Activated naive CD8-positive, alpha-beta T cell treated with anti-CD3 and anti-CD28 coated beads, Interleukin-2, amount 50 U/mL, for 16 hours (primary cell): Measurements from ENCODE around the gene ANO7.

Experiments
- DNase-seq: peaks from one replicate; pipeline ENCODE4 v3.0.0-alpha.2; 2020; ENCODE audit warnings: low read depth, low spot score

The ANO7 gene

GRCh38 chr2:241208058-241208457 is 19.6 kb downstream of the ANO7 start:
- DNase-seq: no peak

DNA sequence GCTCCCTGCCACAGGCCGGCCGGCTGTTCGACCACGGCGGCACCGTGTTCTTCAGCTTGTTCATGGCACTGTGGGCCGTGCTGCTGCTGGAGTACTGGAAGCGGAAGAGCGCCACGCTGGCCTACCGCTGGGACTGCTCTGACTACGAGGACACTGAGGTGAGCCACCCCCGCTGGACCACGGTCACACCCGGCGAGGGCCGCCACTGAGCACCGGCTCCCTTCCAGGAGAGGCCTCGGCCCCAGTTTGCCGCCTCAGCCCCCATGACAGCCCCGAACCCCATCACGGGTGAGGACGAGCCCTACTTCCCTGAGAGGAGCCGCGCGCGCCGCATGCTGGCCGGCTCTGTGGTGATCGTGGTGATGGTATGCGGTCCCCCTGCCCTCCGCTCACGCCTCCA is 20.8 kb downstream of the ANO7 start:
- no peak for DNase-seq

DNA sequence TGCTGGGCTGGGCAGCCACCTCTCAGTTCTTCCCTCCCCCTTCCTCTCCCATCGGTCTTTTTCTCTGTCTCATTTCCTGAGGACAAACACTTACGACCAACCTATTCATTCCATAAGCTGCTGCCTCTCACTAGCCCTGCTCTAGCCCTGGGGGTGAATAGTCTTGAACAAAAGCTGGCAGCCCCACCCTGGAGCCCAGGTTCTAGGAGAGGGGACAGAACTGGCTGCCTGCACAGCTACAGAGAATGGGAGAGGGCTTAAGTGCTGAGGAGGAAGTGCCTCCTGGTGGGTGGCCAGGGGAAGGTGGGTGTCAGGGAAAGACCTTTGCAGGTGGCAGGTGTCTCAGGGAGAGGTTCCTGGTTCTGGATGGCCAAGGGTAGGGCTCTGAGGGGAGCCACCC is 22.8 kb downstream of the ANO7 start:
- DNase-seq: no peak

DNA sequence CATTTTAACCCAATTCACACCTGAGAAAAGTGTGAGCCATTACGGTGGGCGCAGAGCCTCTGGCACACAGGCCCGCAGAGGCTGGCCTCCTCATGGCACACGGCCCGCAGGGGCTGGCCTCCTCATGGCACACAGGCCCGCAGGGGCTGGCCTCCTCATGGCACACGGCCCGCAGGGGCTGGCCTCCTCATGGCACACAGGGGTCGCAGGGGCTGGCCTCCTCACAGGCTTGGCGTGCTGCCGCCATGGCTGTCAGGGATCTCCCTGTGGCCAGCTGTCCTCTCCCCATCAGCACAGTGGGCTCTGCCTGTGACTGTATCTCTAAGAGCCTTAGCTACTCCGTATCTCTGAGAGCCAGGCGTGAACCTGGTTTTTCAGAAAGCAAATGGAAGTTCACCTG is 24.6 kb downstream of the ANO7 start:
- DNase-seq: no peak

GRCh38 chr2:241213567-241213966 is 25.1 kb downstream of the ANO7 start:
- no peak for DNase-seq

DNA sequence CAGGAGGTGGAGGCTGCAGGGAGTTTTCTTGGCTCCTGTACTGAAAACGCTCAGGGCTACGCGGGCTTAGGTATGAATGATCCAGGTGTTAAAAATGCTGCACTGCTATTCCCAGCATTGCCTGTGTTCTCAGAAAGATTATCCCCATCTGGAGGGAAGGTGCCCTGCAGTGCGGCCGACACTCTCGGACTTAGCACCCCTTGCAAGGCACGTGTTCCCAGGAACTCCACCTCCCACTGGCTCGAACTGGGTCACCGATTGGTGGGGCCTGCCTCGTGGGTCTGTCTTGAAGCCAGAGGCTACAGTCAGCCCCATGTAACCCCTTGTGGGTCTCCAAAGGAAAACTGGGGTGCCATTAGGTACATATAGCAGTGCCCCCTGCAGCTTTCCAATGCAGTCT is 25.7 kb downstream of the ANO7 start:
- DNase-seq: no peak

DNA sequence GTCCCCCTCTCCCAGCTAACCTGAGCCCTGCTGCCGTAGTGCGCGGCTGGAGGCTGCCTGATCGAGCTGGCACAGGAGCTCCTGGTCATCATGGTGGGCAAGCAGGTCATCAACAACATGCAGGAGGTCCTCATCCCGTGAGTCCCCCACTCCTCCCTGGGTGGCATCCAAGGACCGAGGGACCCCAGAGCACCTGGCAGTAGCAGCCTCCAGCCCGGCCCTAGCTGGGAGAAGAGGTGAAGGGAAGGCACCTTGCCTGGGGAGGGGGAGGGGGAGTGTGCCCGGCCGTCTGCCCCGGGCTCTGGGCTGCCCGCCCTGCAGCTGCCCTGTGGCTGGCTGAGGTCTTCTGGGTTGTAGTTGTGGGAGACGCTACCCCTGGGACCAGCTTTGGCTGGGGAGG is 26.3 kb downstream of the ANO7 start:
- no peak for DNase-seq

- no peak for DNase-seq
These were observed 26.9 kb downstream of the ANO7 start for GRCh38 chr2:241215421-241215820.

DNA sequence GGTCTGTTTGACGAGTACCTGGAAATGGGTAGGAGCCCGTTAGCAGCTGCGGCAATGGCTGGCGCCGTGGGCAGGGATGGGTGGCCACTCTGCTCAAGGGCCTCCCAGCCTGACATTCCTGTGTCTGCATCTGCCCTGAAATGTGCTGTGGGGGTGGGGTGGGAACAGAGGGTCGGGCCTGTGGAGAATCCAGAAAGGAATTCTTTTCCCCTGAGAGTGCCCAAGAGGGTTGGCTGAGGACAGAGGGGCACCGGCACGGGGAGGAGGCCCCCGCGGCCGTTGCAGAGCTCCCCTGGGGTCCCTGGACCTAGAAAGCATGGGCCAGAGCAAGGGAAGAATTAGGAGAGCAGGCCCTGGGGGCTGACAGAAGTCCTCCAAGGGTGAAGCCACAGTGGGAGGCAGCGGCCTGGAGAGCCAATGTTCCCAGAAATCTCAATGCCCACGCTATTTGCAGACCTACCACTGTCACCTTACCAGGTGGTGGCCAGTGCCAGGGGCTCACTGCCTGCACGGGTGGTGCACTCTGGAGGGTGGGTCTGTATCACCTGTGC is 27.8 kb downstream of the ANO7 start:
- no peak for DNase-seq

DNA sequence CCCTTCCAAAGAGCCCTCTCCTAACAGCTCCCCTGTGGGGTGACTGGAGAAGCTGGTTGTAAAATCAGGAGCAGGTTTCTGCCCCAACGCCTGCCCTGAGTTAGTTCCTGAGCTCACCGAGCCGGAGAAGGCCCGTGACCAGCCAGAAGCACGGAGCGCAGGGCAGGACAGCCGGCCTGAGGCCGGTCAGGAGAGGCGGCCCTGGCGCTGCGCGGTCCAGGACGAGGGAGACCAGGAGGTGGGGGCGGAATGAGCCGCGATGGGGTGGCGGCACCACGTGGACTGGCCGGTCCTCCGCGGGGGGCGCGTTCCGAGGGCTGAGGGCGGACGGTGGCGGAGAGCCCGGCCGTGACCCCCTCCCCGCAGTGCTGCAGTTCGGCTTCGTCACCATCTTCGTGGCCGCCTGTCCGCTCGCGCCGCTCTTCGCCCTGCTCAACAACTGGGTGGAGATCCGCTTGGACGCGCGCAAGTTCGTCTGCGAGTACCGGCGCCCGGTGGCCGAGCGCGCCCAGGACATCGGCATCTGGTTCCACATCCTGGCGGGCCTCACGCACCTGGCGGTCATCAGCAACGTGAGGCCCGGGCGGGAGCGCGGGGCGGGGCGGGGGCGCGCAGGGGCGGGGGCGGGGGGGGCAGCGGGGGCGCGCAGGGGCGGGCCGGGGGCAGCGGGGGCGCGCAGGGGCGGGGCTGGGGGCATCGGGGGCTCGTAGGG is 29.0 kb downstream of the ANO7 start:
- no peak for DNase-seq

DNA sequence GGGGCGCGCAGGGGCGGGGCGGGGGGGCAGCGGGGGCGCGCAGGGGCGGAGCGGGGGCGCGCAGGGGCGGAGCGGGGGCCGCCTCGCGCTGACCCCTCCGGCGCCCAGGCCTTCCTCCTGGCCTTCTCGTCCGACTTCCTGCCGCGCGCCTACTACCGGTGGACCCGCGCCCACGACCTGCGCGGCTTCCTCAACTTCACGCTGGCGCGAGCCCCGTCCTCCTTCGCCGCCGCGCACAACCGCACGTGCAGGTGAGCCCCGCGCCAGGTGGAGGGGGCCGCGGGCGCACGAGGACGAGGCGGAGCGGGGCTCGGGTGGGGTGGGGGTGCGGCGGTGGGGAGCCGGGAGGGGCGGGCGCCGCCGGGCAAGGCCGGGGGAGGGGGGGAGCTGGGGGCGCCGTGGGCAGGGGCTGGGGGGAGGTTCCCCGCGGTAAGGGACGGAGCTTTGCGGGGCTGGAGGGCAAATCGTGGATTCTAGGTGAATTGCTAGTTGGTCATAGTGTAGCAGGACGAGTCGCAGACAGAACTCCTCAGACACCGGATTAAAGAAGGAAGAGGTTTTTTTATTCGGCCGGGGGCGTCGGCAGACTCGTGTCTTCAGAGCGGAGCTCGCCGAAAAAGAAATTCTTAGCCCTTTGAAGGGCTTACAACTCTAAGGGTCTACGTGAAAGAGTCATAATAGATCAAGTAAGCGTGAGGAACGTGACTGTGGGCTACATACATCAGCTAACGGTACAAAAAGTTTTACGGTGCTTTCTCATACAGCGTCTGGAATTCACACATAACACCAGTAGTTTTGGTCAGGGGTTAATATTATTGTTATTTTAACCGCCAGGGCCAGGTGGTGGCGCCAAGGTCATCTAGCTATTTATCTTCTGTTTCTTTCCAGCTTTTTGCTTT is 29.9 kb downstream of the ANO7 start:
- no peak for DNase-seq

DNA sequence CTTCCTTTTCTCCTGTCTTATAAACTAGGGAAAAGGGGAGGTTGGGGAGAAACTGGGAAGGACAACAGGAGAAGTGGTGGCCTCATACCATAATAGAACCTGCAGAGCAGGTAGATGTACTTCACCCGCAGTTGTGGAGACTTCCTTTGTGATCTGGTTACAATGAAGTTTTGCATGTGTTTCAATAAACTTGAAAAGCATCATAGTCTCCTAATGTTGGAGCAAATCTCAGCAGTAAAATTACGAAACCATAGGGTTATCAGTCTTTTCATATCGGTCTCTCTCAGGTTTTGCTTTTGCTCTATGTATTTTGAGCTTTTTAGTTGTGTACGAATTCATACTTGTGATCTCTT is 30.5 kb downstream of the ANO7 start:
- DNase-seq: no peak

GRCh38 chr2:241219856-241220356 is 31.4 kb downstream of the ANO7 start:
- DNase-seq: no peak

DNA sequence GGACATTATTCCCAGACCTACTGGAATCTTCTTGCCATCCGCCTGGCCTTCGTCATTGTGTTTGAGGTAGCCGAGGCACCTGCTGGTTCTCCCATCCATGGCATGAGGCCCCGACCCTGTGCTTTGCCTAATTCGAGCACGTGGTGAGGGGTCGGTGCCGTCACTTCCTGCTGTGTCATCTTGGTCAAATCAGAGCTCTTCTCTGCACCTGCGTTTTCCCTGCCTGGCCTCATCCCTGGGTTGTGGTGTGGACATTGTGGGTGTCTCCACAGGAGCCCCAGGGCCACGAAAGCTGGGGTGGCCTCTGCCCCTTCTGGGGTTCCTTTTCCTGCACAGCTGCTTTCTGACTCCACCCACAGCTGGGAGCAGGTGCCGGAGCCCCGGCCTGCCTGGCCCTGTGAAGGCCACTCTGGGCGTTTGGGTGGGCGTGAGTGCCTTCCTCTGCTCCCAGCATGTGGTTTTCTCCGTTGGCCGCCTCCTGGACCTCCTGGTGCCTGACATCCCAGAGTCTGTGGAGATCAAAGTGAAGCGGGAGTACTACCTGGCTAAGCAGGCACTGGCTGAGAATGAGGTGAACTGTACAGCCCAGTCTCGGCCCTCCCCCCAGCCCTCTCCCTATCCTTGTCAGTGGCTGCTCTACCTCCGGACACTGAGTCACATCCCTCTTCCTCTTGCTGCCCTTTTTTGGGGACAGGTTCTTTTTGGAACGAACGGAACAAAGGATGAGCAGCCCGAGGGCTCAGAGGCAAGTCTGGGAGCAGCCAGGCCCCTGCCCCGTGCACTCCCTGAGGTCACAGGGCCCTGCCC is 34.9 kb downstream of the ANO7 start:
- no peak for DNase-seq

GRCh38 chr2:241224018-241224850 is 35.8 kb downstream of the ANO7 start:
- DNase-seq: no peak

- DNase-seq: no peak
These were observed 36.5 kb downstream of the ANO7 start for GRCh38 chr2:241224851-241225438.

DNA sequence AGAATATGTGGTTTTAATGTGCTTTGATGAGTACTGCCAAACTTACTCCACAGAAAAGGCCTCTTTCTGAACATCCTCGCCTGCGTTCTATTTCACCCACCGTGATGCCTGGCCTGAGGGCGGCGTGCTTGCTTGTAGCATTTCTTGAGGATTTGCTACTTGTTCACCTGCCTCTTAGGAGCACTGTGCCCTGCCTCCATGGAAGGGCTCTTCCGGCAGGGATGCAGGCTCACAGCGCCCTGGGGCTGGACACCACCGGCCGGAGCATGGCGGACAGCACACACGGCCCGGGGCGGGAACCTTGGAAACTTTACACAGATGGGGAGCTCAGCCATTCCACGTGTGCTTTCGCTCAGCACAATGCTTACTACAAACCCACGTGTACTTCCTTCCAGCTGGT is 37.1 kb downstream of the ANO7 start:
- DNase-seq: no peak

- DNase-seq: no peak
These were observed 37.5 kb downstream of the ANO7 start for GRCh38 chr2:241225983-241226382.

- no peak for DNase-seq
These were observed 38.5 kb downstream of the ANO7 start for GRCh38 chr2:241226723-241227572.

DNA sequence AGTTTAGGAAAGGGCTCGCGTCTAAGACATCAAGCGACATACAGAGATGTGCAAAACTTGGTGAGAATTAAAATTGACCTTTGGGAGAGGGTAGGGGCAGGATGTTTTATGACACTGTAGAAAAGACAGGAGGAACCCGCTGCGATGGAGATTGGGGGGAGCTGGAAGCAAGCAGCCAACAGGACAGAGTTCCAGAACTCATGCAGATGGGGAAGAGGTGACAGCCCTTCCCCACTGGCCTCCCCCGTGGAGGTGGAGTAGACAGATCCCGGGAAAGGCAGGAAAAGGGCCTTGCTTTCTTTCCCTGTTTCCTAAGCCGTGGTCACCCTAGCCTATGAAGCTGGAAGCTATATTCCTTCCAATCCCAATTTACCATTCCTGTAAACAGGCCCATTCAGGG is 39.1 kb downstream of the ANO7 start:
- DNase-seq: no peak
